GM21360 (cell line): ENCODE measurements around the gene MT1H.
"Not testable (repeated sequence)": the region's sequence is repeated elsewhere in the genome, so short reads cannot be mapped to it uniquely, and the experiment has no call there.

Experiments
- ATAC-seq: cut with Tn5 transposase; IDR thresholded peaks from one replicate; pipeline ENCODE4 v1.9.1; 2021; ENCODE audit warnings: mild to moderate bottlenecking, moderate library complexity; ENCODE audit not compliant: unreplicated experiment

The MT1H gene

GRCh38 chr16:56662357-56663354, 7.0 kb upstream of the MT1H start:
- ATAC-seq = no peak

DNA sequence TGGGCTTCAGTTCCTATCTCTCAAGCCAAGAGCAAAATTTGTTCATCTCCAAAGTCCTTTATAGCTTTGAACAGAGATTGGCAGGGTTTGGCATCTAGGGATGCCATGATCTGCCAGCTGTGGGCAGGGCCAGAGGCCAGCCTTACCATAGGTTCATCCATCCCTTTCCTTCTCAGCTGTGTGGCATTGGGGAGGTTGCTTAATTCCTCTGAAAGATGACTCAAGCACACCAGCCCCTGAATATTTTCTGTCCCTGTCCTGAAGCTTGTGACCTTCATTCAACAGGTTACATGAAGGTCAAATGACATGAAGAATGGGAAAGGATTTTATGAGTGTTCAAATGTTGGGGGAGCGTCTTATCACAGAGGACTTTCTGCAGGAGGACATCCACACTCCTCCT, 5.1 kb upstream of the MT1H start:
- no peak for ATAC-seq

DNA sequence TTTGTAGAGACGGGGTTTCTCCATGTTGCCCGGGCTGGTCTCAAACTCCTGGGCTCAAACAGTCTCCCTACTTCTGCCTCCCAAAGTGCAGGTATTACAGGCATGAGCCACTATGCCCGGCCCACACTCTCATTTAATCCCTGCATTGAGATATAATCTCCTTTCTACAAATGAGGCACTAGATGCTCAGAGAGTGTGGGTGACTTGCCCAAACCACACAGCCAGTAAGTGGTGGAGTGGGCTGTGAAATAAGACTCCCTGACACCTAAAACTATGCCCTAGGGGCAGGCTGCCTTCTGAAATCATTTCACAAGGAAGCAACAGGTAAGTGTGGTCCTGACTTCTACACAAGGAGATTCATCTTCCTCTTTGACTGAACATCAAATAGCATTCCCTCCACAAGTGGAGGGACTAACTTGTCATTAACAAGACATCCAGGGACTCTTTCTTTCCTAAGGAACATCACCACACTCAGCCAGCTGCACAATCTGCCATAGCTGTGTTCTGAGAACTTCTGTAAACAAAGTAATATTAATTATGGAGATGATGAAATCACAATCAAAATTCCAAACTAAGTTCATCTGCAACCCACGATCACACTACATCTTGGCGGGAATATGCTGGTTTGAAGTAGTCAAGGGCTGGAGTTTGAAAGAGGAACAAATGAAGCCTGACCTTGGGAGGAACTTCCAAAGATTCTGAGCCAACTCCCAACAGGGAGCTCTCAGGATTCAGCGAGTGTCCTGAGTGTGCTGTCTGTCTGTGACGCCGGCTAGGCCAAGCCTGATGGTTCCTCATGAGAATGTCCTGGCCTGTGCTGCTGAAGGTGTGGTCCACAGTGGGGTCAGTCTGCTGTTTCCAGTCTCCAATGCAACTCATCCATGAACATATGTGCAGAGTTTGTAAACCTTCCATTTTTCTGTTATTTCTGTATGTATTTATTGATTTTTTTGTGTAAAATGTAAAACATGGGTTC, 4.0 kb upstream of the MT1H start:
- ATAC-seq = not testable (repeated sequence)

GRCh38 chr16:56667581-56668571, 1.7 kb upstream of the MT1H start, which contains the start of gene MT1G:
Gene MT1G (minus strand): TSS chr16:56668065. CDS start chr16:56667993, 72 bp downstream.
- no peak for ATAC-seq

GRCh38 chr16:56669840-56670619, 416 bp downstream of the MT1H start:
- ATAC-seq = no peak

DNA sequence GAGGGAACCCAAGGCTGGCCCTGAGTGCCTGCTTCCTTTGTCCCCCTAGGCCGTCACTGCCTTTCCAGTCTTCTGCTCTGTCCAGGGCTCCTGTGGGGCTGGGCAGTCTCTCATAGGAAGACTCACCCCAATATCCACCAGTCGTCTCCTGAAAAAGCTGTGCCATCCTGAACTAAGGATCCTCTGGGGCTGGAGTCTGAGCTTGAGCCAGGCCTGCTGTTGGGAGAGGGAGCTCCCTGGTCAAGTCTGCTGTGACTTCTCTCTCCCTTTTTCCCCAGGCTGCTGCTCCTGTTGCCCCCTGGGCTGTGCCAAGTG, 963 bp downstream of the MT1H start:
- ATAC-seq = no peak

- not testable (repeated sequence) for ATAC-seq
These were observed 2.1 kb downstream of the MT1H start for GRCh38 chr16:56671691-56672090.

- not testable (repeated sequence) for ATAC-seq
These were observed 2.6 kb downstream of the MT1H start for GRCh38 chr16:56672171-56672570.

GRCh38 chr16:56672761-56673536, 3.3 kb downstream of the MT1H start:
- no peak for ATAC-seq

GRCh38 chr16:56673921-56674320, 4.3 kb downstream of the MT1H start:
- ATAC-seq = no peak

GRCh38 chr16:56674570-56674969, 5.0 kb downstream of the MT1H start:
- not testable (repeated sequence) for ATAC-seq

GRCh38 chr16:56675685-56676210, 6.1 kb downstream of the MT1H start:
- no peak for ATAC-seq

DNA sequence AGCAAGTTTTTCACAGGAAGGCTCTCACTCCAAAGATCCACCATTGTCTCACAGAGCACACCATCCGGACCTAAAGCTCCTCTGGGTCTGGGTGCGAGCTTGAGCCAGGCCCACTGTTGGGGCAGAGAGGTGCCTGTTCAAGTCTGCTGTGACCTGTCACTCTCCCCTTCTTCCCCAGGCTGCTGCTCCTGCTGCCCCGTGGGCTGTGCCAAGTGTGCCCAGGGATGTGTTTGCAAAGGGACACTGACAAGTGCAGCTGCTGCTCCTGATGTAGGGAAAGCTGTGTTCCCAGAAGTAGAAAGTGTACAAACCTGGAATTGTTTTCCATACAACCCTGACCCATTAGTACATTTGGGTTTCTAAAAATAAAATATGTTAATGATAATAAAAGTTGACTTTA, 7.9 kb downstream of the MT1H start:
- no peak for ATAC-seq

DNA sequence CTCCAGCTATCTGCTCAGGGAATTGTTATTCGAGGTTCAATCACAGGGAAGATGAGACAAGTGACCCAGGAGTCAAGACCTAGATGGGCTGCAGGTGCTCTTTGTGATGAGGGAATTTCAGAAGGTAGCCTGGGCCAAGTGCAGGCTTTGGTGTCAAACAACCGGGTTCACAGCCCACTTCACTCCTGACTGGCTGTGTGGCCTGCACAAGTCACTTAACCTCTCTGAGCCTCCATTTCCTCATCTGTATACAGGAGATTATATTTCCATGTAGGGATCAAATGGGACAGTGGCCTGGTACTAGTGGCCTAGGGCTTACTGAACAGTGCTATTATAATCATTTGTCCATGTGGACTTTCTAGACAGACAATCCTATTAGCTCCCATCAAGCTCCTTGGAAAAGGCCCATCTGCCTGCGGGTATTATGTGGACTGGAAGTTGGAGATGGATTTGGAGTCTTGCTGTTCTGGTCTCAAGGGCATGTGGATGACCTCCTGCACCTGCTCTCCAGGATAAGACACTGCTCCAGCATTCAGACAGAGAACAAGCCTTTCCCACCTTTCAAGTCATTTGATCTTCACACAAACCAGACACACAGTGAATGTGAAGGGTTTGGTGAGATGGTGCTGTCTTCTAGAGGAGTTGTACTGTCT, 9.6 kb downstream of the MT1H start:
- no peak for ATAC-seq

DNA sequence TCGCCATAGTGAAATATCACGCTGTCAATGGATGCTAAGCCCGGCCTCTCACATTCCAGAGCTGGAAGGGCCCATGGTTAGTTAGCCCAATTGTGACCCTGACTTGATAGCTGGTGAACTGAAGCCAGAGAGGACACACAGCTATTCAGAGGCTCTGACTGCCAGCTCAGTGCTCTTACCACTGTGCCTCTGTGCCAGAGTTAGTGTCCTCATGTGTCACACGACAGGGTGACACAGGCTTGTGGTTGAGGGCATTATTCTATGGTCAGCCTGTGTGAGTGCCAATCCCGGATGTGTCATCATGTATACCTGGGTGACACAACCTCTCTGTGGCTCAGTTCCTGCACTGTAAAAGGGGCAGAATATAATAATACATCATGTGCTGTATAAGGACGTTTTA, 10.2 kb downstream of the MT1H start:
- ATAC-seq = no peak

- ATAC-seq = peak; percentile 97
These were observed 12.5 kb downstream of the MT1H start, which contains the start of gene MT1X for GRCh38 chr16:56681939-56682702. Gene MT1X (plus strand): TSS chr16:56682470. CDS start chr16:56682541, 71 bp downstream.
